ENCODE data around the gene PSMC3IP. TPM values are rescaled to one million over a fixed set of nuclear protein-coding genes. Genes with fewer than 3 reads are reported as not detected.
A peak's percentile ranks its signal among the peaks of the same experiment; 100 is the strongest.
"Not testable (repeated sequence)": the region's sequence is repeated elsewhere in the genome, so short reads cannot be mapped to it uniquely, and the experiment has no call there.

The PSMC3IP gene
- total RNA-seq, 2 experiments from 2014 or later, result 19.2 to 21.8 TPM

DNA sequence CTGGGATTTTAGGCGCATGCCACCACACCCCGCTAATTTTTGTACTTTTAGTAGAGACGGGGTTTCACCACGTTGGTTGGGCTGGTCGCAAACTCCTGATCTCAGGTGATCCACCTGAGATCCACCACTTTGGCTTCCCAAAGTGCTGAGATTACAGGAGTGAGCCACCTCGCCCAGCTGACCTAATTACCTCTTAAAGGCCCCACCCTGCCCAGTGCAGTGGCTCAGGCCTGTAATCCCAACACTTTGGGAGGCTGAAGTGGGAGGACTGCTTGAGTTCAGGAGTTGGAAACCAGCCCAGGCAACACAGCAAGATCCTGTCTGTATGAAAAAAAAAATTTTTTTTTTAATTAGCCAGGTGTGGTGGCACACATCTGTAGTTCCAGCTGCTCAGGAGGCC, 18.5 kb downstream of the PSMC3IP start:
- DNase-seq, result no peak
- H3K4me1 Mint-ChIP-seq (ENCODE audit: low read depth), result peaks cover 45% of the 10 kb centered on the region
- no peaks in the 10 kb centered on the region for H3K9me3 Mint-ChIP-seq (ENCODE audit: insufficient read depth)
- ChIA-PET POLR2A (interaction anchor here (0.6 to 1.0 kb wide), 2 partner anchors 15 to 460 kb away, joined by 3 to 4 read pairs; no protein-coding TSS in a partner anchor), CTCF (interaction anchor here (1.0 to 1.2 kb wide), 2 partner anchors 11 to 18 kb away, joined by 4 to 6 read pairs; no protein-coding TSS in a partner anchor)
- no peak for ATAC-seq
- H3K36me3 Mint-ChIP-seq (ENCODE audit: low read depth), result peaks cover 13% of the 10 kb centered on the region
- H3K27me3 Mint-ChIP-seq (ENCODE audit: low read depth), result no peaks in the 10 kb centered on the region
- H3K4me3 Mint-ChIP-seq, result no peak overlapping the region
- no peak overlapping the region for H3K27ac Mint-ChIP-seq

DNA sequence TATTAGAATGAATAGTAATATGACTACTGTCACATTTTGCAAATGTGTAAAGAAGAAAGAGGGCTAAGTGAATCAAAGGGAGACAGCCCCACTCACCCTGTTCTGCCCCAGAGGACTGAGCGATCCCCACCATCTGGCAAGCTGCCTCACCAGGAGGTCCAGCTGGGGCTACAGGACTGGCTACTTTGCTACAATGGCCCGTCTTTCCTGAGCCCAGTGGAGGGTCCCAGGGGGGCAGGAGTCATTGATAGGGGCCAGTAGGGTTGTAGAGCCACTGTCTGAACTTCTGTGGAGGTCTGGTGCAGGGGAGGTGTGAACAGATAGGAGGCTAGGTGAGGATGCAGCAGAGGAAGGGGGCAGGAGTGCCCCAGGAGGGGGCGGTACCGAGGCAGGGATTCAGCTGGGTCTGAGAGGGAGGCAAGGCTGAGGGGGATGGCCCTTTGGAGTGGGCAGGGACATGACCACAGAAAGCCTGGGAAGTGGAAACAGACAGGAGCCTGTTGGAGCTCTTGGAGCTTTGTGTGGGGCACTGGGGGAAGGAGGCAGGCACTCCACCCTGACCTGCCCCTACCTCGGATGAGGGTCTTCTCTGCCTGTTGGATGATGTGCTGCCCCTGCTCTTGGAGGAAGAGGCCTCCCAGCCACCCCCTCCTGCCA, 21.4 kb downstream of the PSMC3IP start:
- CTCF ChIA-PET; POLR2A ChIA-PET; H3K36me3 Mint-ChIP-seq (ENCODE audit: low read depth); DNase-seq; ATAC-seq; H3K9me3 Mint-ChIP-seq (ENCODE audit: insufficient read depth); H3K27ac Mint-ChIP-seq; H3K27me3 Mint-ChIP-seq (ENCODE audit: low read depth): not testable (repeated sequence)
- Mint-ChIP-seq H3K4me3 (peak overlapping the region; percentile 87), H3K4me1 (ENCODE audit: low read depth) (peaks cover 33% of the 10 kb centered on the region)

DNA sequence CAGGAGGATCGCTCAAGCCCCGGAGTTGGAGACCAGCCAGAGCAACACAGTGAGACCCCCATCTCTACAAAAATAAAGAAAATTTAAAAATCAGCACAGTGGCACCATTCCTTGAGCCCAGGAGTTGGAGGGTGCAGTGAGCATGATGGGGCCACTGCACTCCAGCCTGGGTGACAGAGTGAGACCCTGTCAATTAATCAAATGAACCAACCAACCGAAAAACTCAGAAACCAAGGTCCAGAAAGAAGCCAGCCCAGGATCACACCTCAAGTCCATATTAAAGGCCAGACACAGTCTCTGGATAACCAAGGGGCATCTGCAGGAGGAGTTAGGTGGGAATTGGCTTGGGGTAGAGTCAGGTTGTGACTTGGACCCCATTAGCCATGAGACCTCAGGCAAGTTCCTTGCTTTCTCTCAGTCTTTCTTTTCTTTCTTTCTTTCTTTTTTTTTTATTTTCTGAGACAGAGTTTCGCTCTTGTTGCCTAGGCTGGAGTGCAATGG, 22.4 kb downstream of the PSMC3IP start:
- Mint-ChIP-seq H3K27ac (peak overlapping the region; percentile 93), H3K9me3 (ENCODE audit: insufficient read depth) (no peaks in the 10 kb centered on the region), H3K36me3 (ENCODE audit: low read depth) (peaks cover 1% of the 10 kb centered on the region), H3K4me3 (peak overlapping the region; percentile 87), H3K27me3 (ENCODE audit: low read depth) (no peaks in the 10 kb centered on the region), H3K4me1 (ENCODE audit: low read depth) (peaks cover 31% of the 10 kb centered on the region)
- DNase-seq (no peak), ATAC-seq (no peak)
- ChIA-PET POLR2A (interaction anchor here (0.5 to 2.1 kb wide), 8 partner anchors 8 to 842 kb away, joined by 3 to 8 read pairs (median 6); partner anchors contain the start of genes MLX, NAGLU, PSMC3IP and RETREG3), CTCF (interaction anchor here (0.9 to 1.6 kb wide), 3 partner anchors 17 to 269 kb away, joined by 3 to 4 read pairs (median 3); partner anchors contain the start of gene BECN1)

DNA sequence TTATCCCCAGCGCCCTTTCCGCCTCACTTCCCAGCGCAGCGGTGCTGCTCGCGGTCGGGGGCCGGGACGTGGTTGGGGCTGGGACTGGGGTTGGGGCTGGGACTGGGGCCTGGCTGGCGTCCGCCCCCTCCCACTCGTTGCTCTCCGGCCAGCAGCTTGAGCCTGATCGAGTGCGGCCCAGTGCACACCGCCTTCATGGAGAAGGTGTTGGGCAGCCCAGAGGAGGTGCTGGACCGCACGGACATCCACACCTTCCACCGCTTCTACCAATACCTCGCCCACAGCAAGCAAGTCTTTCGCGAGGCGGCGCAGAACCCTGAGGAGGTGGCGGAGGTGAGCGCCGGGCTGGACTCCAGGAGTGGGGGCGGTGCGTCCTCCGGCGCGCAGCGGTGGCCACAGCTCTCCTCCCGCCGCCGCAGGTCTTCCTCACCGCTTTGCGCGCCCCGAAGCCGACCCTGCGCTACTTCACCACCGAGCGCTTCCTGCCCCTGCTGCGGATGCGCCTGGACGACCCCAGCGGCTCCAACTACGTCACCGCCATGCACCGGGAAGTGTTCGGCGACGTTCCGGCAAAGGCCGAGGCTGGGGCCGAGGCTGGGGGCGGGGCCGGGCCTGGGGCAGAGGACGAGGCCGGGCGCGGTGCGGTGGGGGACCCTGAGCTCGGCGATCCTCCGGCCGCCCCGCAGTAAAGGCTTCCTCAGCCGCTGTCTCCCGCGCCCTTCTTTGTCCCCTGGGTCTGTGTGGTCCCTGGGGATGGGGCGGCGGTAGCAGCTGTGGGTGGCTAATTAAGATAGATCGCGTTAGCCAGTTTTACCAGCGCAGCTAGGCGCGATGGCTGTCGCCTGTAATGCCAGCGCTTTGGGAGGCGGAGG, 23.0 kb downstream of the PSMC3IP start:
- Mint-ChIP-seq H3K4me3 (peak overlapping the region; percentile 87), H3K27ac (peak overlapping the region; percentile 93), H3K9me3 (ENCODE audit: insufficient read depth) (no peaks in the 10 kb centered on the region), H3K36me3 (ENCODE audit: low read depth) (peaks cover 1% of the 10 kb centered on the region), H3K4me1 (ENCODE audit: low read depth) (peaks cover 29% of the 10 kb centered on the region), H3K27me3 (ENCODE audit: low read depth) (no peaks in the 10 kb centered on the region)
- DNase-seq, result peak; percentile 89
- peak; percentile 92 for ATAC-seq
- POLR2A ChIA-PET, result interaction anchor here (0.5 to 2.1 kb wide), 8 partner anchors 8 to 843 kb away, joined by 3 to 8 read pairs (median 6); partner anchors contain the start of genes MLX, NAGLU, PSMC3IP and RETREG3
- CTCF ChIA-PET, result interaction anchor here (0.6 to 1.6 kb wide), 5 partner anchors 16 to 270 kb away, joined by 3 to 4 read pairs (median 3); partner anchors contain the start of genes BECN1 and CAVIN1

DNA sequence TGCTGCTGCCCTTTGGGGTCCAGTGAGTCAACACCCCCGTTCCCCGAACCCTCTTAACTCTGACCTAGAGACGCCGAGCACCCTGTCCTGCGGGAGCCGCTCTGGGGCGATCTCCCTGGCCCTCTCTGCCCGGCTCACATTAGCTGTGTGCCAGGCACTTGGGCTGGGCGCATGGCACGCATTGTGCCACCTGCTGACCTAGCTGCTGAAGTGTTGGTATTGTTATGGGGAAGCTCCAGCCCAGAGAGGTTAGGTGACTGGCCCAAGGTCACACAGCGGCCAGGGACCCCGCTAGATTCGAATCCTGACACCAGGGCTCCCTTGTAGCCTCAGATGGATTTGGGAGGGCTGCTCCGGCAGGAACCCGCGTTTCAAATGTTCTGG, 23.7 kb downstream of the PSMC3IP start:
- DNase-seq (no peak), ATAC-seq (no peak)
- ChIA-PET CTCF (interaction anchor here (0.6 to 1.6 kb wide), 3 partner anchors 16 to 131 kb away, joined by 3 to 4 read pairs (median 3); partner anchors contain the start of gene CAVIN1), POLR2A (interaction anchor here (1.0 to 2.1 kb wide), 6 partner anchors 13 to 56 kb away, joined by 3 to 8 read pairs (median 8); partner anchors contain the start of genes MLX, NAGLU, PSMC3IP and RETREG3)
- Mint-ChIP-seq H3K4me3 (peak overlapping the region; percentile 87), H3K27ac (peak overlapping the region; percentile 93), H3K36me3 (ENCODE audit: low read depth) (peaks cover 1% of the 10 kb centered on the region), H3K27me3 (ENCODE audit: low read depth) (no peaks in the 10 kb centered on the region), H3K9me3 (ENCODE audit: insufficient read depth) (no peaks in the 10 kb centered on the region), H3K4me1 (ENCODE audit: low read depth) (peaks cover 35% of the 10 kb centered on the region)

DNA sequence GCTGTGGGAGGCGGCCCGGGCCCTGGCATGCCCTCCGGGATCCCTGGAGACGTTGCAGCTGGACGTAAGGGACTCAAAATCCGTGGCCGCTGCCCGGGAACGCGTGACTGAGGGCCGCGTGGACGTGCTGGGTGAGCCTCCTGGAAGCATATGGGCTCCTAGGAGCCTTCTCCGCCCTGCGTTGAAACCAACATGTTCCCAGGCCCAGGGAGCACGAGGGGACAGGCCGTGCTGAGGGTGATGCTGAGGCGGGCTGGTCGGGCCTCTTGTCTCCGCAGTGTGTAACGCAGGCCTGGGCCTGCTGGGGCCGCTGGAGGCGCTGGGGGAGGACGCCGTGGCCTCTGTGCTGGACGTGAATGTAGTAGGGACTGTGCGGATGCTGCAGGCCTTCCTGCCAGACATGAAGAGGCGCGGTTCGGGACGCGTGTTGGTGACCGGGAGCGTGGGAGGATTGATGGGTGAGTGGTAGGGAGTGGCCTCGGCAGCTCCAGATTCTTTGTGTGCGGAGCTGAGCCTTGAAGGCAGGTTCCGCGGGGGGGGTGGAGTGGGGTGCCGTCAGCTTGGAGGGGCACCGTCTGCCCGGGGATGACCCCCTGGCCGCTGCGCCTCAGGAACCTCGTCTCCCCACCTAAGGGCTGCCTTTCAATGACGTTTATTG, 24.2 kb downstream of the PSMC3IP start:
- ChIA-PET CTCF (interaction anchor here (1.2 to 1.6 kb wide), 2 partner anchors 15 to 26 kb away, joined by 3 to 4 read pairs; no protein-coding TSS in a partner anchor), POLR2A (interaction anchor here (1.9 to 2.1 kb wide), 3 partner anchors 12 to 25 kb away, joined by 8 read pairs; partner anchors contain the start of genes MLX and PSMC3IP)
- ATAC-seq, result no peak
- Mint-ChIP-seq H3K36me3 (ENCODE audit: low read depth) (peaks cover 1% of the 10 kb centered on the region), H3K4me1 (ENCODE audit: low read depth) (peaks cover 38% of the 10 kb centered on the region), H3K27ac (peak overlapping the region; percentile 68), H3K4me3 (peak overlapping the region; percentile 87), H3K27me3 (ENCODE audit: low read depth) (no peaks in the 10 kb centered on the region), H3K9me3 (ENCODE audit: insufficient read depth) (no peaks in the 10 kb centered on the region)
- no peak for DNase-seq

DNA sequence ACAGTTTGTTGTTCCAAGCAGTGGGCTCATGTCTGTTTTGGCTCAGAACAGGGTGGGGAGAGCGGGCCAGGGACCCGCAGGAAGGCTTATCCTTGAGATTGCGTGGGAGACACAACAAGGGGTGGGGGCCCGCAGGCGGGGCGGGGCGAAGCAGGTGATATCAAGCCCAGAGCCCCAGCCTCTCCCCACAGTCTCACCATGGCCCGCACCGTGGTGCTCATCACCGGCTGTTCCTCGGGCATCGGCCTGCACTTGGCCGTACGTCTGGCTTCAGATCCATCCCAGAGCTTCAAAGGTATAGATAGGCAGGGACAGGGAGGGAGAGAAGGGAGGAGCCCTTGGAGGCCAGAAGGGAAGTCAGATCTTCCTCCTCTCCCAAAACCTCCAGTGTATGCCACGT, 24.8 kb downstream of the PSMC3IP start, which contains the start of gene HSD17B1:
Gene HSD17B1, plus strand, starts transcription at position 188 of the 400 bp plus-strand sequence. Its CDS starts 11 bp downstream, at position 199.
- DNase-seq; CTCF ChIA-PET; ATAC-seq; H3K27me3 Mint-ChIP-seq (ENCODE audit: low read depth); H3K9me3 Mint-ChIP-seq (ENCODE audit: insufficient read depth); H3K36me3 Mint-ChIP-seq (ENCODE audit: low read depth); POLR2A ChIA-PET: not testable (repeated sequence)
- Mint-ChIP-seq H3K4me1 (ENCODE audit: low read depth) (peaks cover 38% of the 10 kb centered on the region), H3K27ac (peak within 1 kb of the TSS; percentile 68), H3K4me3 (peak within 1 kb of the TSS; percentile 87)

DNA sequence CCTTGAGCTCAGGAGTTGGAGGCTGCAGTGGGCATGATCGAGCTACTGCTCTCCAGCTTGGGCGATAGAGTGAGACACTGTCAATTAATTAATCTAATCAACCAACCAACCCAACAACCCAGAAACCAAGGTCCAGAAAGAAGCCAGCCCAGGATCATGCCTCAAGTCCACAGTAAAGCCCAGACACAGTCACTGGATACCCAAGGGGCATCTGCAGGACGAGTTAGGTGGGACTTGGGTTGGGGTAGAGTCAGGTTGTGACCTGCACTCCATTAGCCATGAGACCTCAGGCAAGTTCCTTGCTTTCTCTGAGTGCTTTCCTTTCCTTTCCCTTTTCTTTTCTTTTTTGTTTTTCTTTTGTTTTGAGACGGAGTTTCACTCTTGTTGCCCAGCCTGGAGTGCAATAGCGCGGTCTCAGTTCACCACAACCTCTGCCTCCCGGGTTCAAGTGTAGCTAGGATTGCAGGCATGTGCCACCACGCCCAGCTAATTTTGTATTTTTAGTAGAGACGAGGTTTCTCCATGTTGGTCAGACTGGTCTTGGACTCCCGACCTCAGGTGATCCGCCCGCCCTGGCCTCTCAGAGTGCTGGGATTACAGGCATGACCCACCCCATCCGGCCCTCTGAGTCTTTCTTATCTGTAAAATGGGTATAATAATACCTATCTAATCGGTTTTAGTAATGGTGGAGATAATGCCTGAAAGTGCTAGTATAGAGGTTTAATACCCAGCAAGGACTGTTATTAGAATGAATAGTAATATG, 28.4 kb downstream of the PSMC3IP start:
- peaks cover 1% of the 10 kb centered on the region for H3K36me3 Mint-ChIP-seq (ENCODE audit: low read depth)
- H3K9me3 Mint-ChIP-seq (ENCODE audit: insufficient read depth), result no peaks in the 10 kb centered on the region
- peaks cover 28% of the 10 kb centered on the region for H3K4me1 Mint-ChIP-seq (ENCODE audit: low read depth)
- ATAC-seq (no peak), DNase-seq (no peak)
- H3K27ac Mint-ChIP-seq, result peak overlapping the region; percentile 46
- ChIA-PET CTCF (interaction anchor here (1.0 to 2.1 kb wide), 7 partner anchors 10 to 214 kb away, joined by 3 to 15 read pairs (median 4); partner anchors contain the start of genes MLX, NAGLU and PSMC3IP), POLR2A (no interaction called here)
- H3K27me3 Mint-ChIP-seq (ENCODE audit: low read depth), result no peaks in the 10 kb centered on the region
- peak overlapping the region; percentile 38 for H3K4me3 Mint-ChIP-seq

DNA sequence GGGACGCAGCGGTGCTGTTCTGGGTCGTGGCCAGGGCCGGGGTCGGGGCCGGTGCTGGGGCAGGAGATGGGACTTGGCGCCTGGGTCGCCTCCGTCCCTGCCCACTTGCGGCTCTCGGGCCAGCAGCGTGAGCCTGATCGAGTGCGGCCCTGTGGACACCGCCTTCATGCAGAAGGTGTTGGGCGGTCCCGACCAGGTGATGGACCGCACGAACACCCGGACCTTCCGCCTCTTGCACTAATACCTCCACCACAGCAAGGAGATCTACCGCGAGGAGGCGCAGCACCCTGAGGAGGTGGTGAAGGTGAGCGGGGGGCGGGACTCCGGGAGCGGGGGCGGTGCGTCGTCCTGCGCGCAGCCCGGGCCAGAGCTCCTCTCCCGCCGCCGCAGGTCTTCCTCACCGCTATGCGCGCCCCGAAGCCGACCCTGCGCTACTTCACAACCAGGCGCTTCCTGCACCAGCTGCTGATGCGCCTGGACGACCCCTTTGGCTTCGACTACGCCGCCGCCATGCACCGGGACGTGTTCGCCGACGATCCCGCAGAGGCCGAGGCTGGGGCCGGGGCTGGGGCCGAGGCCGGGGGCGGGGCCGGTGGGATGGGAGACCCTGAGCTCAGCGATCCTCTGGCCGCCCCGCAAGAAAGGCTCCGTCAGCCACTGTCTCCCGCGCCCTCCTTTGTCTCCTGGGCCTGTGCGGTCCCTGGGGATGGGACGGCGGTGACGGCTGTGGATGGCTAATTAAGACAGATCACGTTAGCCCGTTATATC, 29.3 kb downstream of the PSMC3IP start:
- H3K4me3 Mint-ChIP-seq, result peak overlapping the region; percentile 38
- H3K4me1 Mint-ChIP-seq (ENCODE audit: low read depth), result peaks cover 22% of the 10 kb centered on the region

More for the DNA sequence above, 29.3 kb downstream of the PSMC3IP start:
- H3K27me3 Mint-ChIP-seq (ENCODE audit: low read depth), result no peaks in the 10 kb centered on the region
- H3K9me3 Mint-ChIP-seq (ENCODE audit: insufficient read depth), result no peaks in the 10 kb centered on the region
- DNase-seq (peak; percentile 84), ATAC-seq (peak; percentile 89)
- ChIA-PET CTCF (interaction anchor here (0.6 to 2.1 kb wide), 14 partner anchors 10 to 380 kb away, joined by 3 to 15 read pairs (median 4); partner anchors contain the start of genes CAVIN1, MLX, NAGLU and PSMC3IP), POLR2A (interaction anchor here (0.6 kb wide), 1 partner anchor 185 kb away, joined by 6 read pairs; no protein-coding TSS in a partner anchor)
- H3K27ac Mint-ChIP-seq, result no peak overlapping the region
- peaks cover 1% of the 10 kb centered on the region for H3K36me3 Mint-ChIP-seq (ENCODE audit: low read depth)
